Nephron (organoid): ENCODE measurements around the gene LRRC37B.

Source experiments
- H3K27ac Mint-ChIP-seq, 3 experiments: 2 replicates each; pipeline ENCODE4 v1.8.0; 2020; ENCODE audit warnings: mixed read lengths in 3 of 3, mild to moderate bottlenecking in 2 of 3, moderate library complexity in 1 of 3
- H3K27me3 Mint-ChIP-seq: 2 replicates; pipeline ENCODE4 v1.8.0; 2021; ENCODE audit warnings: low read depth, mild to moderate bottlenecking, moderate library complexity, mixed read lengths
- H3K36me3 Mint-ChIP-seq: 2 replicates; pipeline ENCODE4 v1.8.0; 2020; ENCODE audit warnings: low read depth, mixed read lengths
- H3K4me1 Mint-ChIP-seq: 2 replicates; pipeline ENCODE4 v1.8.0; 2020; ENCODE audit warnings: mixed read lengths
- H3K4me3 Mint-ChIP-seq, 3 experiments: 2 replicates each; pipeline ENCODE4 v1.8.0; 2020; ENCODE audit warnings: mild to moderate bottlenecking in 3 of 3, mixed read lengths in 3 of 3, moderate library complexity in 2 of 3
- H3K9me3 Mint-ChIP-seq: 2 replicates; pipeline ENCODE4 v1.8.0; 2020; ENCODE audit warnings: mixed read lengths
- TF ChIP-seq, protein P1 (sequence below), 3 experiments: fragments of 200-600 bp; sonication (generic); IDR thresholded peaks; one replicate each; pipeline ENCODE4 v1.5.0; 2021; ENCODE audit warnings: antibody characterized with exemption in 3 of 3; ENCODE audit not compliant: unreplicated experiment in 3 of 3

The LRRC37B gene

DNA sequence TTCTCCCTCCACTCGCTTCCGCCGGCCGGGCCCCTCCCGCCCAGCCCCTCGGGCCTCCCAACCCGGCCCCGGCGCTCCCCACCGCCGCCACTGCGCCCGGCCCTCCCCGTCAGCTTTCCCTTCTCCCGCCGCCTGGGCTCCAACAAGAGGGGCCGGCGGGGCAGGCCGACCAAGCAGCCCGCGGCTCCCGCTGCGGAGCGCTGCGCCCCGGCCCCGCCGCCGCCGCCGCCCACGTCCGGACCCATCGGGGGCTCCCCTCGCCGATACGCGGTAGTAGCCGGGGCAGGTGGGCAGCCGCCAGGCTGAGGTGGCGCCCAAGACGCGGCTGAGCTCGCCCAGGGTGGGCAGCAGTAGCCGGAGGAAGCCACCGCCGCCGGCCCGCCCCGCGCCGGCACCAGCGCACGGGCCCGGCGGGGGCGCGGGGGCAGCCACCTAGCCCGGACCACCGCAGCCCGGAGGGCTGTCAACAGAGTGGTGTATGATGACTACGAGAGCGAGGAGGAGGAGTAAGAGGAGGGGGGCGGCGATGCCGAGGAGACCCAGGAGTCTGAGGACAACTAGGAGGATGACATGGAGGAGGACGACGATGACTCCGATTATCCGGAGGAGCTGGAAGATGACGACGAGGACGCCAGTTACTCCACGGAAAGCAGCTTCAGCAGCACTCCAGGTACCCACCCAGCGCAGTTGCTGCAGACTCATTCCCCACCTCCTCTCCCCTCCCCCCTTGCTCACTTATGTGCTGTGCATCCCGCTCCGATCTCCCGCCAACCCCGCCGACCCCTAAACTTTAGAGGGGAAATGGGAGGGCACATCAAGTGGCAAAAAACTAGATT lies 498 bp downstream of the LRRC37B start:
- Mint-ChIP-seq H3K36me3 (peaks cover 16% of the 10 kb centered on the region), H3K27ac (peak overlapping the region; percentile 79 to 92 (median 86)), H3K4me1 (peaks cover 11% of the 10 kb centered on the region), H3K9me3 (no peaks in the 10 kb centered on the region), H3K4me3 (peak overlapping the region; percentile 83 to 91 (median 90)), H3K27me3 (no peaks in the 10 kb centered on the region)
- TF ChIP-seq, protein P1, sequence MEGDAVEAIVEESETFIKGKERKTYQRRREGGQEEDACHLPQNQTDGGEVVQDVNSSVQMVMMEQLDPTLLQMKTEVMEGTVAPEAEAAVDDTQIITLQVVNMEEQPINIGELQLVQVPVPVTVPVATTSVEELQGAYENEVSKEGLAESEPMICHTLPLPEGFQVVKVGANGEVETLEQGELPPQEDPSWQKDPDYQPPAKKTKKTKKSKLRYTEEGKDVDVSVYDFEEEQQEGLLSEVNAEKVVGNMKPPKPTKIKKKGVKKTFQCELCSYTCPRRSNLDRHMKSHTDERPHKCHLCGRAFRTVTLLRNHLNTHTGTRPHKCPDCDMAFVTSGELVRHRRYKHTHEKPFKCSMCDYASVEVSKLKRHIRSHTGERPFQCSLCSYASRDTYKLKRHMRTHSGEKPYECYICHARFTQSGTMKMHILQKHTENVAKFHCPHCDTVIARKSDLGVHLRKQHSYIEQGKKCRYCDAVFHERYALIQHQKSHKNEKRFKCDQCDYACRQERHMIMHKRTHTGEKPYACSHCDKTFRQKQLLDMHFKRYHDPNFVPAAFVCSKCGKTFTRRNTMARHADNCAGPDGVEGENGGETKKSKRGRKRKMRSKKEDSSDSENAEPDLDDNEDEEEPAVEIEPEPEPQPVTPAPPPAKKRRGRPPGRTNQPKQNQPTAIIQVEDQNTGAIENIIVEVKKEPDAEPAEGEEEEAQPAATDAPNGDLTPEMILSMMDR (IDR thresholded peaks at IDR 0.05; ENCODE audit: unreplicated experiment in 3 of 3) = peak in 1 of 3 experiments; percentile 18

DNA sequence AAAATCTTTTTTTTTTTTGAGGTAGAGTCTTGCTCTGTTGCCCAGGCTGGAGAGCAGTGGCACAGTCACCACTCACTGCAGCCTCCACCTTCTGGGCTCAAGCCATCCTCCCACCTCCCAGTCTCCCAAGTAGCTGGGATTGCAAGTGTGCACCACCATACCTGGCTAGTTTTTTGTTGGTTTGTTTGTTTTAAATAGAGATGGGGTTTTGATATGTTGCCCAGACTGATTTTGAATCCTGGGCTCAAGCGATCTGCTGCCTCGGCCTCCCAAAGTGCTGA lies 2.0 kb downstream of the LRRC37B start:
- H3K36me3 Mint-ChIP-seq = peaks cover 25% of the 10 kb centered on the region
- peak overlapping the region; percentile 83 to 91 (median 90) for H3K4me3 Mint-ChIP-seq
- peaks cover 11% of the 10 kb centered on the region for H3K4me1 Mint-ChIP-seq
- TF ChIP-seq, protein P1 (IDR thresholded peaks at IDR 0.05; ENCODE audit: unreplicated experiment in 3 of 3) = no peak
- H3K9me3 Mint-ChIP-seq = peaks cover 3% of the 10 kb centered on the region
- peak overlapping the region in 2 of 3 experiments; percentile 86 to 92 for H3K27ac Mint-ChIP-seq
- H3K27me3 Mint-ChIP-seq = no peaks in the 10 kb centered on the region

DNA sequence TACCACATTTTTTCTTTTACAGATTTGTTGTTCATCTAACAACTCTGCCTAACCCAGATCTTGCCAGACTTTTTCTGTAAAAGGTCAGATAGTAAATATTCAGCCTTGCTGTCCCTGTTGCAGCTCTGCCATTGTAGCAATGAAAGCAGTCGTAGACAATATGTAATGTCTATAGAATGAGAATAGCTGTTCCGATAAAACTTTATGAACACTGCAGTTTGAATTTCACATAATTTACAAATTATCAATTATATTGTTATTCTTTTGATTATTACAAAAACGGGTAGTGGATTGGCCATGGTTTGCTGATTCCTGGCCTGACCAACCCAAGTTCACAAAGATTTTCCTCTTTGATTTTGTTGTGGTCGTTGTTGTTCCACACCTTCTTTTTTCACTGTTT lies 2.9 kb downstream of the LRRC37B start:
- Mint-ChIP-seq H3K4me3 (peak overlapping the region; percentile 83 to 91 (median 90)), H3K9me3 (peaks cover 3% of the 10 kb centered on the region), H3K4me1 (peaks cover 11% of the 10 kb centered on the region), H3K36me3 (peaks cover 25% of the 10 kb centered on the region), H3K27me3 (no peaks in the 10 kb centered on the region), H3K27ac (peak overlapping the region in 1 of 3 experiments; percentile 16)
- TF ChIP-seq, protein P1 (IDR thresholded peaks at IDR 0.05; ENCODE audit: unreplicated experiment in 3 of 3) = no peak

DNA sequence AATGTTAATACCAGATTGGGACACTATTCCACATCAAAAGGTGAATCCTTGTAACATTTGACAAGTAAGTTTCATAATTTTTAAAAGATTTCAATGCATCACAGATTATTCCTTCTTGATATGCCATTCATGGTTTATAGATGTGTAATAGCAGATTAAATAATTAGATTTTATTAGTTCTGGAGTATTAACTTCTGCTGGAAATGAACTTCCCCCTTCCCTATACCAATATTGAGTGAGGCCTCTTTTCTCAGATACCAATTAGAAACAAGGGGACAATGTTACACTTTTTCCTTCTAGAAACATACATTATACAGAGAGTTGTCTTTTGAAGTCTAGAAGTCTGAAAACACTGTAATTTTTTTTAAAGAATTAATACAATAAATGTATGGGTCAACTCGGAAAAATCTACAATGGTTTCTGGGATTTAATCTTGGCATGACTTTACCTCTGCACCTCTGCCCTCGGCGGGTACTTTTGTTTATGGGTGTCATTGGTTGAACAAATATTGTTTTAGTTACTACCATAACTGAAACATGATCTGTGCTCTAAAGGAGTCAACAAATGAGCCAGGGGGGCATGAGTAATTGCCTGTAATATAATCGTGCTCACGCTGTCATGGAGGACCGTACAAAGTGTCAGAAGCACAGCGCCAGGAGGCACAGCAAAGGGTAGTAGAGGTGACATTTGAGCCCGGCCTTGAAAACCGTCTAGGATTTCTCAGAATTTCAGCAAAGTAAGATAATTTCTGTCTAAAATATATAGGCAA lies 8.2 kb downstream of the LRRC37B start:
- H3K27ac Mint-ChIP-seq = no peak overlapping the region
- TF ChIP-seq, protein P1 (IDR thresholded peaks at IDR 0.05; ENCODE audit: unreplicated experiment in 3 of 3) = no peak
- H3K36me3 Mint-ChIP-seq = peaks cover 31% of the 10 kb centered on the region
- peaks cover 13% of the 10 kb centered on the region for H3K4me1 Mint-ChIP-seq
- H3K9me3 Mint-ChIP-seq = peaks cover 3% of the 10 kb centered on the region
- H3K4me3 Mint-ChIP-seq = no peak overlapping the region
- H3K27me3 Mint-ChIP-seq = no peaks in the 10 kb centered on the region

DNA sequence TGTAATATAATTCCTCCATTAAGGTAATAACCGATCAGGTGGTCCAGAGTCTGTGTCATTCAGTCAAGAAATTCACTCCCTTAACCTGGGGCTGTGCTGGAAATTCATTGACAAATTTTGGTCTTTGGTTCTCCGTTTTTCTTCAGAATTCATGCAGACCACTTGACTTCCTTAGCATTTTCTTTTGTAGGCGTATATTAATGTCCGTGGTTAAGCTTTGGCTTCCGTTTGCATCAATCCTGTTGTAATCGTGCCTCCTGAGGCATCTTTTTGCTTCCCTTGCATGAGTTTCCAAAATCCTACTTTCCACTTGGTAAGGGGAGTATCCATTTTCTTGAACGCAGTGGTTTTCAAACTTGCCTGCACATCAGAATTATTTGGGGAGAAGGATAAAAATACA lies 9.0 kb downstream of the LRRC37B start:
- peaks cover 8% of the 10 kb centered on the region for H3K4me1 Mint-ChIP-seq
- no peaks in the 10 kb centered on the region for H3K27me3 Mint-ChIP-seq
- no peak overlapping the region for H3K4me3 Mint-ChIP-seq
- H3K27ac Mint-ChIP-seq = no peak overlapping the region
- H3K36me3 Mint-ChIP-seq = peaks cover 28% of the 10 kb centered on the region
- TF ChIP-seq, protein P1 (IDR thresholded peaks at IDR 0.05; ENCODE audit: unreplicated experiment in 3 of 3) = no peak
- peaks cover 3% of the 10 kb centered on the region for H3K9me3 Mint-ChIP-seq
